ENCODE data around the gene SEMA5A. TPM values are rescaled to one million over a fixed set of nuclear protein-coding genes. Genes with fewer than 3 reads are reported as not detected.

The SEMA5A gene
- total and polyA plus RNA-seq, 2 of the 8 experiments (the other 6 are each of a cell fraction or from before 2014, with no cell fraction given) = 5.3 to 8.9 TPM

DNA sequence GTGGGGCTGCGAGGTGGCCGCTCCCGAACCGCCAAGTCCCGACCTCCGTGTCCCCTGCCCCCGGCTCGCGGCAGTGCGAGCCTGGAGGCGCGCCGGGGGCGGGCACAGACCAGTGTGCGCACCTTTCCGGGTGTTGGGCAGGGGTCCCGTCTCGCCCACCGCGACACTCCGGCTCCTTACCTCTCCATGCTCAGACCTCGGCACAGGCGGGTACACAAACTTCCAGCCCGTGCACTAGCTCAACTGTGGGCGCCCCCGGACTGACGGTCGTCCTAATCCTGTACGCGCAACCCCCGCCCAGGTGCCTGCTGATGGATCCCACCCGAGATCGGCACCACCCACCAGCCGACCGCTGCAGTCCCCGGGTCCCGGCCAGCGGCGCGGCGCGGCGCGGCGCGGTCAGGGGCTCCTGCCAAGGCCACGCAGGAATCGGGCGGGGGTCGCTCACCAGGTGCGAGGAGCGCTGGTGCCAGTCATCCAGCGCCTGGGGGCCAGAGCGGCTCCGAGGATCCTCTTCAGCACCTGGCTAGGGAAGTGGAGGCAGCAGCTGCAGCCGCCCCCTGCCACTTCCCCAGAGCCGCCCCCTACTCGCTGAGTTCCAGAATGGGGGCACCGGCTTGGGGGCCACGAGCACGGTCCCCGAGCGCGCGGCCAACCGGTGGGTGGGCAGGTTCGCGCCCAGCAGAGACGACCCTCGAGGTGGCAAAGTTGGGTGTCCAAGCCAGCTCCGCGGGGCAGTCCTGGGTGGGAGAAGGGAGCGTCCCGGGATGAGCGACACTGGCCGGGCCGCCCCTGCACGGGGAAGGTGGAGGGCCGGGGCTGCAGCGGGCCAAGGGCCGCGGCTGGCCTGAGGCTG, 511 bp downstream of the SEMA5A start (continued):
- TF ChIP-seq RAD21 (IDR thresholded peaks at IDR 0.05 in 1 of 2, conservative IDR thresholded peaks at IDR 0.05 in 1 of 2; ENCODE audit: low read depth in 2 of 2, low read length in 2 of 2) (no peak), RXRA (IDR thresholded peaks at IDR 0.05; ENCODE audit: insufficient read depth, low read depth, low read length) (no peak), ASH2L (IDR thresholded peaks at IDR 0.05; ENCODE audit: low read length) (no peak), SP1 (IDR thresholded peaks at IDR 0.05; ENCODE audit: low read depth, low read length) (no peak), FOSL1 (IDR thresholded peaks at IDR 0.05; ENCODE audit: insufficient read depth, low read depth, low read length) (no peak), PHF8 (conservative IDR thresholded peaks at IDR 0.05; ENCODE audit: low read depth, low read length) (peak; percentile 73), CHD2 (IDR thresholded peaks at IDR 0.05; ENCODE audit: low read length) (no peak), CBX5 (IDR thresholded peaks at IDR 0.05; ENCODE audit: low read depth, low read length) (no peak), NANOG (IDR thresholded peaks at IDR 0.05; ENCODE audit: insufficient read depth, low read depth, low read length, poor library complexity, severe bottlenecking) (no peak), EP300 (IDR thresholded peaks at IDR 0.05; ENCODE audit: borderline replicate concordance in 1 of 2, low read depth in 2 of 2, low read length in 2 of 2) (no peak), CHD1 (IDR thresholded peaks at IDR 0.05; ENCODE audit: low read depth, low read length) (no peak), KDM4A (IDR thresholded peaks at IDR 0.05; ENCODE audit: low read depth, low read length, severe bottlenecking) (peak; percentile 78), BCL11A (IDR thresholded peaks at IDR 0.05; ENCODE audit: low read depth in 2 of 2, low read length in 2 of 2) (no peak), CBX8 (IDR thresholded peaks at IDR 0.05; ENCODE audit: borderline replicate concordance, low read depth, low read length) (no peak), BRCA1 (IDR thresholded peaks at IDR 0.05; ENCODE audit: low read depth, low read length) (no peak), GABPA (IDR thresholded peaks at IDR 0.05; ENCODE audit: borderline replicate concordance, insufficient read depth, low read length) (no peak)
- TF ChIP-seq, protein P1, sequence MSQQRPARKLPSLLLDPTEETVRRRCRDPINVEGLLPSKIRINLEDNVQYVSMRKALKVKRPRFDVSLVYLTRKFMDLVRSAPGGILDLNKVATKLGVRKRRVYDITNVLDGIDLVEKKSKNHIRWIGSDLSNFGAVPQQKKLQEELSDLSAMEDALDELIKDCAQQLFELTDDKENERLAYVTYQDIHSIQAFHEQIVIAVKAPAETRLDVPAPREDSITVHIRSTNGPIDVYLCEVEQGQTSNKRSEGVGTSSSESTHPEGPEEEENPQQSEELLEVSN (IDR thresholded peaks at IDR 0.05) = peak; percentile 64; the same call in 1 of the 2 replicates
- TF ChIP-seq, protein P2, sequence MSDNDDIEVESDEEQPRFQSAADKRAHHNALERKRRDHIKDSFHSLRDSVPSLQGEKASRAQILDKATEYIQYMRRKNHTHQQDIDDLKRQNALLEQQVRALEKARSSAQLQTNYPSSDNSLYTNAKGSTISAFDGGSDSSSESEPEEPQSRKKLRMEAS (IDR thresholded peaks at IDR 0.05) = peak; percentile 36

Measured in H1 (cell line).